Subcutaneous preadipocyte (primary cell): ENCODE data around the gene PTPRF. TPM values are rescaled to one million over a fixed set of nuclear protein-coding genes. Genes with fewer than 3 reads are reported as not detected.

Experiments used
- total RNA-seq: library from RNA; depleted of rRNA; stranded (reverse); fragments of >200 nt; gene quantifications from 2 replicates; pipeline ENCODE4 v1.2.3, GENCODE V29; 2012

The PTPRF gene
- total RNA-seq = 8.1 and 30.7 TPM in 2 replicates

GRCh38 chr1:43530483-43531106, at the start of gene PTPRF:
PTPRF (plus strand) TSS chr1:43530883; CDS start chr1:43545076, 14,193 bp downstream.

Other genes with a start within 250 kb of the PTPRF start
- not detected in 2 replicates for gene C1orf210, start 245.3 kb upstream of the PTPRF start, total RNA-seq
- gene TIE1, start 229.9 kb upstream of the PTPRF start, total RNA-seq = under 0.01 TPM in 2 replicates
- not detected in 2 replicates for gene MPL, start 193.1 kb upstream of the PTPRF start, total RNA-seq
- gene CDC20, start 171.9 kb upstream of the PTPRF start, total RNA-seq = 81.9 and 121 TPM in 2 replicates
- 54.0 and 59.4 TPM in 2 replicates for gene ELOVL1, start 162.9 kb upstream of the PTPRF start, total RNA-seq
- 47.8 and 54.0 TPM in 2 replicates for gene MED8, start 141.1 kb upstream of the PTPRF start, total RNA-seq
- gene SZT2, start 141.0 kb upstream of the PTPRF start, total RNA-seq = 23.5 and 38.5 TPM in 2 replicates
- gene HYI, start 77.0 kb upstream of the PTPRF start, total RNA-seq = 5.1 and 16.0 TPM in 2 replicates
- gene KDM4A, start 119.3 kb downstream of the PTPRF start, total RNA-seq = 29.0 and 31.7 TPM in 2 replicates
- 18.7 and 20.7 TPM in 2 replicates for gene ST3GAL3, start 176.7 kb downstream of the PTPRF start, total RNA-seq